Measurements from ENCODE around the gene PPP1R12C.

Gene PPP1R12C

DNA sequence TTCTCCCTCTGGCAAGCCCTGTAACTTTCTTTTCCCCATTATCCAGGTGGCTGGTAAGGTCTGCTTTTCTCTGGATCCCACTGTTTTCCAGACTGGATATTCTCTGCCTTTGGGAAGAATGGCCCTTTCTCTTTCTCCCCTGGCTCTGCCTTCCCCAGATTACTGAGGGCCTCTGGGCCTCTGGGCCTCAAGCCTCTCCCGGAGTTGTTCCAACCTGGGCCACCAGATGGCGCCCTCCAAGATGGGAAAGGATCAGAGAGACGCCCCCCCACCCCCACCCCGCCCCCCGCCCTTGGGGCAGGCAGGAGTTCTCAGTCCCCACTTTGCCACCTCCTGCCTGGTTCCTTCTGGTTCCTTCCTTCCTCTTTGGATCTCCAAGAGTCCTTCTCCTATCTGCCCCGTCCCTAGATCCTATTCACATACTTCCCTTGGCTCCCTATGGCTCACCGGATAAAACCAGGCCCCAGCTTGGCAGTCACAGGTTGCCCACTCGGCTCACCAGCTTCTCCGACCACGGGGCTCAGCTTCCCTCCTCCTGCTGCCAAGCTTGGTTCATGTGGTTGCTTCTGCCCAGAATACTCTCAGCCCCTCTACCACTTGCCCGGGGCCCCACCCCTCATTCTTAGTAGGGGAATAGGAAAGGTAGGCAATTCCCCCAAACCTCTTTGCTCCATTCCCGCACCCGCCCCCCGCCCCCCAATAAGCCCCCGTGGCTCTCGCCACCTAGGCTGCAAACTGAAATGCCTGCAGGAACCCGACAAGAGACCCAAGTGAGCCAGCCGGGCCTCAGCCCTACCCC is 28.7 kb downstream of the PPP1R12C start:
- peak; percentile 78 for DNase-seq

DNA sequence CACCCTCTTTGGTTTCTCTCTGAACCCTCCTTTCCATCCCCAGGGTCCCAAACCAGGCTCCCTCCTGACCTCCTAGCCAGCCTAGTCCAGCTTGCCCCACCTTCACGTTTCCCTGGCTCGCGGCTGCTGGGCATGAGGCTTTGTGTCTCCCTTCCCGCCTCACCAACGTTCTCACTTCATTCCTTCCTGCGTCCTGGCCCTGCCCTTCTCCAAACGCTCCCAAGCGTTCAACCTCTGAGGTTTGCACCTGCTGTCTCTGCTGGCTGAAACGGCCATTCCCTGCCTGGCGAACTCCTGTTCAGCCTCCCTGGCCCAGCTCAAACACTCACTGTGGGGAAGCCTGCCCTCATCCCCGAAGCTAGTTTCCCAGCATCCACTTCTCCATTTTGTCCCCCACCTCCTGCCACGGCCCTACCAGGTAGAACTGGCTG is 29.4 kb downstream of the PPP1R12C start:
- DNase-seq, result no peak

DNA sequence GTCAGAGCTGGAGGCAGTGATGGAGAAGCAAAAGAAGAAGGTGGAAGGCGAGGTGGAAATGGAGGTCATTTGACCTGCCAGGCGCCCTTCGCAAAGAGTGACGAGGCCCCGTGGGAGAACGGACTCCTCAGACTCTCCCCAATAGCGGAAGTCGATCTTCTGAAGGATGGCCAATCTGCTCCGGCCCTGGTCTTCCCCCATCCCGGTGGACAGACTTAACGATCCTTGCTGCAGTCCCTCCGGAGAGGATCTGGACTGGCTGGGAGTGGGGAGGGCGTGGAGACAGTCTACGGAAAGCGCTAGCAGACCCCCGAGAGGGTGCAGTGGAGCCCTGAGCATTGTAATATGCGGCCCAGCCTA is 29.9 kb downstream of the PPP1R12C start:
- DNase-seq, result no peak

DNA sequence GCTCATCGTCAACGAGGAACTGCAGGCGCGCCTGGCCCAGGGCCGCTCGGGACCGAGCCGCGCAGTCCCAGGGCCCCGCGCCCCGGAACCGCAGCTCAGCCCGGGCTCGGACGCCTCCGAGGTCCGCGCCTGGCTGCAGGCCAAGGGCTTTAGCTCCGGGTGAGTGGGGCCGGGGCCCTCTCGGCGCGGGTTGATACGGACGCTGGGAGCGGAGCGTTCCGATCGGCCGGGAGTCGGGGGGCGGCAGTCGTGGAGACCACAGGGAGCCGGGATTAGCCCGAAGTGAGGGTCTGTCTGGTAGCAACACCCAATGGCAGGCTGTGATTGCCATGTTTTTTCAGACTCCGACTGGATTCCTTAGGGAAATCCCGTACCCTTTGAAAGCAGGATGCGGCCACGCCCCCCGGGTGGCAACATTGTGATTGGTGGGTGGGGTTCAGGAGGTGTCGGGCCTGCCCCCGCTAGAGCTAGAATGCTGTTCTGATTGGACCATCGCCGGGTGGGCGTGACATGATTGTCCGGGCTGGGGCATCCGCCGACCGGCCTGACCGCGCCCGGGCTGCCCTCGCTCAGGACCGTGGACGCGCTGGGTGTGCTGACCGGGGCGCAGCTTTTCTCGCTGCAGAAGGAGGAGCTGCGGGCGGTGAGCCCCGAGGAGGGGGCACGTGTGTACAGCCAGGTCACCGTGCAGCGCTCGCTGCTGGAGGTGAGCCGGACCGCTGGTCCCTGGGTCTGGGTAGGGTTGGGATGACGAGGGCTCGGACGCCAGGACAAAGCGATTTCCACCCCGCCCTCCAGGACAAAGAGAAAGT is 30.5 kb downstream of the PPP1R12C start:
- DNase-seq, result peak; percentile 64

DNA sequence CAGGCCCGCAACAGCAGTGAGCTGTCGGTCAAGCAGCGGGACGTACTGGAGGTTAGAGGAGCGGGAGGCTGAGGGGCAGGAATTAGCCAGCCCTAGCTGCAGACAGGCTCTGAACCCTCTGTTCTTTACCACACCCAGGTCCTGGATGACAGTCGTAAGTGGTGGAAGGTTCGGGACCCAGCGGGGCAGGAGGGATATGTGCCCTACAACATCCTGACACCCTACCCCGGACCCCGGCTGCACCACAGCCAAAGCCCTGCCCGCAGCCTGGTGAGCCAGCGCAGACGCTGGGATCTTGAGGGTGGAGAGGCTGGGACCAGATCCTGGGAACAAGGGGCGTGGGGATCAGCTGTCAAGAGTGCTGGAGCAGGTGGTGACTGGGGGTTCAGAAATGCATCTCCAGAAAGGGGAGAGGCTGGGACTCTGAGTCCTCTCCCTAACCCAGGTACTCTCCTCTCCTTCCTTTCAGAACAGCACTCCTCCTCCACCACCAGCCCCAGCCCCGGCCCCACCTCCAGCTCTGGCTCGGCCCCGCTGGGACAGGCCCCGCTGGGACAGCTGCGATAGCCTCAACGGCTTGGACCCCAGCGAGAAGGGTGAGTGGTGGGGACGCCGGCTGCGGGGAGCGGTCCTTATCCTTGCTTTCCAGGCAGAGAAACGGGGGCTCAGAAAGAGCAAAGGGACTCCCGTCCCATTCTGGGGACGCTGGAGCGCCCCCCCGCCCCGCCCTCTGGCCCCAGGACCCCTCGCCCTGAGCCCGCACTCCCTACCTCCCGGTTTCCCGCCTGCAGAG is 31.3 kb downstream of the PPP1R12C start:
- no peak for DNase-seq

DNA sequence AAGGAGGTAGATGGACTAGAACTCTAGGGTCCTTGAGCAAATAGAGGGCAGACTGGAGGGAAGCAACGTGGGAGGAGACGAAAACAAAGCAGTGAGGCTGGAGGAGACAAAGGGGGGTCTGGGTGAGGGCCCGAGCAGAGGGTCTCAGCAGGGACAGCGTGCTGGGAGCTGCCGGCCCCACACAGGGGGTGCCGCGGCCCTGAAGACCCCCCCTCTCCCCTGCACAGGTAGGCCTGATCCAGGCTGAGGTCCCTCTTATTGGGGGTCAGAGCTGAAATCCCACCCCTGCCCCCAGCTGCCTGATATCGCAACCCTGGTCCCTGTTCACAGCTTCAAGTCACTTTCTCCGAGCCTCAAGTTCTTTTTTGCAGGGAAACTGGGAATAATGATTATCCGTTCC is 33.0 kb downstream of the PPP1R12C start:
- no peak for DNase-seq

DNA sequence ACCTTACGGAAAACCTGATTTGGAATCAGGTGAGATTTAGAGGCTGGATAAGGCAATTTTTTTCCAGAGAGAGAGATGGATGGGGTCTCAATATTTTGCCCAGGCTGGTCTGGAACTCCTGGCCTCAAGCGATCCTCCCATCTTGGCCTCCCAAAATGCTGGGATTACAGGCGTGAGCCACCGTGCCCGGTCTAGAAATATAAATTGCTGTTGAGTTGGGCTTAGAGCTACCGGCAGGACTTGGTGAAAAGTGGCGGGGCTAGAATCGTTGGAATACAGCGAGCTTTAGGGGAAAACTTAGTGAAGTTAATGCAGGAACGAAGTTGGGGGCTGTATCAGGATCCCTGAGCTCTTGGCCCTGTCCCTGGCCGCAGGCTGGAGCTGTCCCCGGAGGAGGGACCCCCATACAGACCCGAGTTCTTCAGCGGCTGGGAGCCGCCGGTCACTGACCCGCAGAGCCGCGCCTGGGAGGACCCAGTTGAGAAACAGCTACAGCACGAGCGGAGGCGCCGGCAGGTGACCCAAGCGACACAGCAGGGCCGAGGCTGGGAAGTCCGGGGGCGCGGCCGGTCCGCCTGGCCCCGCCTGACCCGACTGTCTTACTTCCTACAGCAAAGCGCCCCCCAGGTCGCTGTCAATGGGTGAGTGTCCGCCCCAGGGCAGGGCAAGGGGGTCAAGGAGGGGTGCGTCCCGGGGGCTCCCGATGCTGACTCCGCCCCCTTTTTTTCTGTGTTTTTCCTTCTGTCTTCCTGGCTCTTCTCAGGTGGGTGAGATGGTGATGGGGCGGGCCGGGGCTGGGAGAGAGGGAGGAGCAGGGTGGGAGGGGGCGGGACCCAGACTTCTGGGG is 34.2 kb downstream of the PPP1R12C start:
- DNase-seq, result no peak

DNA sequence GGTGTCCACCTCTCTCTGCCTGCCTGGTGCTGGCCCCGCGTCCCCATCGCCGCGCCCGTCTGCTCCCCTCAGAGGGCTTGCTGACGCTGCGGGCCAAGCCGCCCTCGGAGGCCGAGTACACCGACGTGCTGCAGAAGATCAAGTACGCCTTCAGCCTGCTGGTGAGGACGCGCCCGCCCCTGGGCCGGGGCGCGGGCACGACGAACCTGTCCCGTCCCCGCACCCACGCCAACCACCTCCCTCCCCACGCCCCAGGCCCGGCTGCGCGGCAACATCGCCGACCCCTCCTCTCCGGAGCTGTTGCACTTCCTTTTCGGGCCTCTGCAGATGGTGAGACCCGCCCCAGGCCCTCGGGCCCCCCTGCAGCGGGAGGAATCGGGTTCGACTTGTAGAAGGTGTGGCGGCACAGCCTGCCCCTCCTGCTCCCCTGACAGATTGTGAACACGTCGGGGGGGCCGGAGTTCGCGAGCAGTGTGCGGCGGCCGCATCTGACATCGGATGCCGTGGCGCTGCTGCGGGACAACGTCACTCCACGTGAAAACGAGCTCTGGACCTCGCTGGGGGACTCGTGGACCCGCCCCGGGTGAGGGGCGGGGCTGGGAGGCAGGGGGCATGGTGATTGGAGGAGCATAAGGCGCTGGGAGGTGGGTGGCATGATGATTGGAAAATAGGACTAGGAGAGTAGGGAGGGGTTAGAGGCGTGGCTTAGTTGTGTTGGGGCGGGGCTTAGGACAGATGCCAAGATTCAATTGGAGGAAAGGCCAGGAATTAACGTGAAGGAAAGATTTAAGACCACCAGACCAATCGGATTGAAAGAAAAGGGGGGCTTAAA is 35.2 kb downstream of the PPP1R12C start:
- DNase-seq, result peak; percentile 65

DNA sequence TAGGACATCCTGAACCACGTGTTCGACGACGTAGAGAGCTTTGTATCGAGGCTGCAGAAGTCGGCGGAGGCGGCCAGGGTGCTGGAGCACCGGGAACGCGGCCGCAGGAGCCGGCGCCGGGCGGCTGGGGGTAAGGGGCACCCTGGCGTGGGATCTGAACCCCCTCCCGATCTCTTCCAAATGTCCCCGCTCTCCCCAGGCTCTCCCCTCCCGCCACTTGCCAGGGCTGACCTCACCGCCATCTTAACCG is 35.7 kb downstream of the PPP1R12C start:
- DNase-seq, result no peak

DNA sequence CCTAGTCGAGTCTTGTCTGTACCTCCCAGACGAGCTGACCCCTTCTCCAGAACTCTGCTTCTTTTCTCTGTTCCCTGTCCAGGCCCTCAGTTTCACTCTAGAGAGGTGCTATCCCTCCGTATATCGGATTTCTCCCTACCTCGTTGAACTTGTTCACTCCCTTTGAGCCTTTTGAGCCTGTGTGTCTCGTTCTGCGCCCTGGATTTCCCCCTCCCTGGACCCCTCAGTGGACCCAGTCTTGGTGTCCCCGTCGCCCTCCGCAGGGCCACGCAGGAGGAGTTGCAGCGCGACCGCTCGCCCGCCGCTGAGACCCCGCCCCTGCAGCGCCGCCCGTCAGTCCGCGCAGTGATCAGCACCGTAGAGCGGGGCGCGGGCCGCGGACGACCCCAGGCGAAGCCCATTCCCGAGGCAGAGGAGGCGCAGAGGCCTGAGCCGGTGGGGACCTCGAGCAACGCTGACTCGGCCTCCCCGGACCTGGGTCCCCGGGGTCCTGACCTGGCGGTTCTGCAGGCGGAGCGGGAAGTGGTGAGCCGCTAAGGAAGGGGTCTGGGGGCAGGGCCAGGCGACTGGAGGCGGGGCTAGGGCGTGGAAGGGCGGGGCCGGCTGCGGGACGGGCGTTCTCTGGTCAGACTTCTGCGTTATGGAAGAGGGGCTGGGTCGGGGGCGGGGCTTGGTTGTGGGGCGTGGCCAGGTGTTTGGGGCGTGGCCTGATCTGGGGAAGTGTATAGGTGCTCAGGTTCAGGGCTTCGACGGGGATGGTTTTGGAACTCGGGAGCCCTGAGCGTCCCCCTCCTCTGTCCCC is 36.3 kb downstream of the PPP1R12C start:
- DNase-seq, result peak; percentile 95

DNA sequence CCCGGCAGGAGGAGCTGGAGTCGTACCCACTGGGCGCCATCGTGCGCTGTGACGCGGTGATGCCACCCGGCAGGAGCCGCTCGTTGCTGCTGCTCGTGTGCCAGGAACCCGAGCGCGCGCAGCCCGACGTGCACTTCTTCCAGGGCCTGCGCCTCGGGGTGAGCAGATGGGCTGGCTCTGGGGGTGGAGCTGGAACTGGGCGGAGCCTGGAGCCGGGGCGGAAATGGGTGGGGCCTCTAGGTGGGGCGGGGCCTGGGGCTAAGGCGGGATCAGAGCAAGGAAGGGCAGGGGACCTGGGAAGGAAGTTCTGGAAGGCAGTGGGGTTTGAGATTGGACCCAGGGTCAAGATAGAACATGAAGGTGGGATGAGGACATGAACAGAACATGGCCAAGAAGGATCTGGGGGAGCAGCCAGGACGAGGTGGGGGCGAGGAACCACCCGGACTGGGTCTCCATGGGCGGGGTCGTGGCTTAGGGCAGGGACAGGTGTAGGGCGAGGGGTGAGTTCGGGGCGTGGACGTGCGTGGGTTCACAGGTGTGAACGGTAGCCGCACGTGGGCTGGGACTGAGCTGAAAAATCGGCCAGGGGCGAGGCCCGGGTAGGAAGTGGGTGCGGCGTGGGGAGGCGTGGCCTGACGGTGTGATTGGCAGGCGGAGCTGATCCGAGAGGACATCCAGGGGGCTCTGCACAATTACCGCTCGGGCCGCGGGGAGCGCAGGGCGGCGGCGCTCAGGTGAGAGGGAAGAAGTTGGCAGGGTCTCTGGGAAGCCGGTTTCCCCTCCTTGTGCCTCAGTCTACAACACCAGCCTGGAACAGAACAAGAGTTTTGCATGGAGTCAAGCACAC is 37.1 kb downstream of the PPP1R12C start:
- peak; percentile 73 for DNase-seq

DNA sequence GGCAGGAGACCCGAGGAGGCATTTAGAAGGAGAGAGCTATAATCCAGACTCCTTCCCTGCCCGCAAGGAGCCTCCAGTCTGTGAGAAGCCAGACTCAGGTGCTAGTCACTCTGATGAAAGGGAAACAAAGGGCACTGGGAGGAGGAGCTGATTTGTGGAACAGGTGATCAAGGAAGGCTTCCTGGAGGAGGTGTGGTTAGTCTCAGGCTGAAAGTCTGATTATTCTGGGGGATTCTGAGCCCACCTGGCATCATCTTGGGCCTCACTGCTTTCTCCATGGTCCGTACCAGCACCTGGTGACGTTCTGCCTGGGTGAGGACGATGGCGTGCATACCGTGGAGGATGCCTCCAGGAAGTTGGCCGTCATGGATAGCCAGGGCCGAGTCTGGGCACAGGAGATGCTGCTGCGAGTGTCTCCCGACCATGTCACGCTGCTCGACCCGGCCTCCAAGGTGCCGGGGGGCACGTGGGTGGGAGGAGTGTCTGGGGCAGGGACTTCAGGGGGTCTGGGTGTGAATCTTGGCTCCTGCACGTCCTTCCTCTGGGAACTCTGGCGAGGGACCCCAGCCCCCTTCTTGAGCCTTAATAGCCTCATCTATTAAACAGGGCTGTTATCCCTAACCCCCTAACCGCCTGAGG is 37.9 kb downstream of the PPP1R12C start:
- DNase-seq, result no peak

DNA sequence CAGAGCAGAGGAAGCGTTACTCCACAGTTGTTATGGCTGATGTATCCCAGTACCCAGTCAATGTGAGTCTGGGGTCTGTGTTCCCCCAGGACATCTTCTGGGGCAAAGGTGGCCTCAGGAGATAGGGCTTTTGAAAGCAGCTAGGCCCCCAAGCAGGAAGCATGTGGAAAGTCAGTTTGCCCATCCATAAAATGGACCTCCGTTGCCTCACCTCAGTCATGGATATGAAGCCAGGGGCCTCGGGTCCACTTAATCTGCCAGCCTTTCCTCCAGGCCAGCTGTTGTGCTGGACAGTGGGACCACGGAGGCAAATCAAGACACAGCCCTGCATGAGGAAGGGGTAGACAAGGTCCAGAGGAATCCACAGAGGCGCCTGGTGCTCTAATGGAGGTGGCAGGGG is 38.4 kb downstream of the PPP1R12C start:
- DNase-seq, result no peak

DNA sequence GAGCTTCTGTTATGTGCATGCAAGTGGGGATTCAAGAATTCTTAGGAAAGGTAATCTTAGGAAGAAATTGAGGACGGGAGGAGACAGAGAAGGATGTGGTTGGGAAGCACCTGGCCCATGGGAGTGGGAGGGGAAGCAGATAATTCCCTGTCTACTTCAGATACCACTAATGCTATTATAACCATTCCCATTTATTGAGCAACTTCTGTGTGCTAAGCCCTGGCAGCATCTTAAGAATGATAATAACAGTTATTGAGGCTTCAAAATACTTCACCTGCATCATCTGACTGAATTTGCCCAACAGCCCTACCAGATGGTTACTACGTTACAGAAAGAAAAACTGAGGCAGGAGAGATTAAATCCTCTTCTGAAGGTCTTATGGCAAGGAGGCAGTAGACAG is 40.3 kb downstream of the PPP1R12C start:
- no peak for DNase-seq

DNA sequence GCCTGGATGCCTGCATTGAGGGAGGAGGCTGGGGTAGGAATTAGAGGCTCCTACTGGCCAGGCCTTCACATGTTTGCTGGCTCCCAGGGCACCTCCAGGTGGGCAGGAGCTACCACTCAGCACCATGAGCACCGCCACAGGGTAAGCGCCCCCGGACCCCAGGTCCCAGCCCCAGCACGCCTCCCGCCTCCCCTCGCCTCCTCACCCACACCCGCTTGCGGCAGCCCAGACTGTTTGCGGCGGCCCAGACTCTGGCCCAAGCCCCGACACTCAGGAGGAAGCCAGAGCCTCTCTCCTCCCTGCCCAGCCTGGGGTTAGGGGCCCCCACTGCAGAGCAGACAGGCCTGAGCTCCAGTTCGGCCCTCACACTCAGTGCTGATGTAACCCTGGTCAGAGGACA is 41.1 kb downstream of the PPP1R12C start:
- no peak for DNase-seq

DNA sequence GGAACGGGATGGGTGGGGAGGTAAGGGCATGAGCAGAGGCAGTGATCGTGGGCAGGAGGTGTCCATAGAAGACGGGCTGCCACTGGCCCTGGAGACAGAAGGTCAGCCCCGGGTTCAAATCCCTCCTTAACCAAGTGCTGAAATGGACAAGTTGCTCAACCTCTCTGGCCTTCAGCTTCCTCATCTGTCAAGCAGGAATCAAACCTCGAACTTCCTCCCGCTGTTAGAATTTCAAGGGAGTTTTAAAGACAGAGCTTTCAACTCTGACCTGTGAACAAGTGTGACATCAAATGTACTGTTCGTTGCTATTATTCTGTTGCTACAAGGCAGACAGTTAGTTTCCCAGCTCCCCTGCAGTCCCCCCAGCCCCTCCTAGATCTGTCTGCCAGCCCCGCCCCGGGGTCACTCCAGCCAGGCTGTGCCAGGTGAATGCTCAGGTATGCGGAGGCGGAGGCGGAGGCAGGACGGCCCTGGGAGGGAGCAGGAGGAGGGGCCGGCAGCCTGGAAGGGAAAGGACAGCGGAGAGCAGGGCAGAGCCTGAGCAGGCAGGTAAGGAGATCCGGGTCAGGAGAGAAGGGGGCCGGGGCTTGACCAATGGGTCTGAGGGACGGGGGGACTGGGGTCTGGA is 42.0 kb downstream of the PPP1R12C start, which contains the start of gene EPS8L1:
Gene EPS8L1, plus strand, starts transcription at position 499 of the 628 bp plus-strand sequence. CDS start 576 bp downstream, outside the sequence.
- no peak for DNase-seq

DNA sequence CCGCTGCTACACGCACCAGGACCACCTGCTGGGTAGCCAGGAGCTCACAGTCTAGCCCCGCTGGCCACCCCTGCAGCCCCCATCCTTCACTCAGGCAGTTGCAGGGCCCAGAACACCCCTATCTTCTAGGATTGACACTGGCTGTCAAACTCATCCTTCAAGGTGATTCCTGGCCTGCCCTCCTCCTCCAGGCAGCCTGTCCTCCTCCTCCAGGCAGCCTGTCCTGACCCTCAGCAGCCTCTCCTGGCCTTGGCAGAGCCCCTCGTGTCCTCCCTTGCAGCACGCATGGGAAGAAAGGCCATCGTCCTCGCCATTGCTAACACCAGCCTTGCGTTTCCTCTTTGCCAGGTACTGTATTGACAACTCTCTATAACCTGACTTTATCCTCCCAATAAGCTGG is 45.5 kb downstream of the PPP1R12C start:
- no peak for DNase-seq

DNA sequence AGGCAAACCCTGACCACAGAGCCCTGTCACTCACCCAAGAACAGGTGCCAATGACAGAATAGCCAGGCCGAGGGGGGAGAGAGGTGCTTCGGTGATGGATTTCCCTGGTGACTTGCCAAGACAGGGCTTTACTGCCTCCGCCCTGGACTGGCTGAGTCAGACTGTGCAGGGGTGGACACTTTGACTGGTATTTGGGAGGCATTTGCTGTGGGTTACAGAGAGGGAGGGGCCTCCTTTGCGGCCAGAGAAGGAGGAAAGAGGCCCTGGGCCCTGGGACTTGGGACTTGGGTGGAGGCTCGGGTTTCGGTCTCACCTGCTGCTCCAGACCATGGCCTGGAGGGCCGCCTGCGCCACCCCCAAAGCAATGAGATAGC is 46.3 kb downstream of the PPP1R12C start:
- no peak for DNase-seq

Measured in CD4-positive, alpha-beta T cell treated with Interleukin-21 for 1 hour (primary cell).